H1 (cell line): ENCODE data around the gene DTX4. TPM values are rescaled to one million over a fixed set of nuclear protein-coding genes. Genes with fewer than 3 reads are reported as not detected.
A peak's percentile ranks its signal among the peaks of the same experiment; 100 is the strongest.

Source experiments
- ASH2L ChIP-seq: fragments of 200-600, 300-600 bp; sonication (generic); IDR thresholded peaks from one replicate; pipeline ENCODE4 v1.7.1; 2017; ENCODE audit warnings: low read length
- ATF2 ChIP-seq: IDR thresholded peaks from 2 replicates; pipeline ENCODE4 v1.6.1; 2012; ENCODE audit warnings: low read length, inconsistent platforms
- BCL11A ChIP-seq, 2 experiments: IDR thresholded peaks; one replicate each; pipeline ENCODE4 v1.6.1; 2011; ENCODE audit warnings: low read depth in 2 of 2, low read length in 2 of 2, mild to moderate bottlenecking in 2 of 2
- CBX8 ChIP-seq: fragments of 300-800, 300-1000 bp; sonication (generic); IDR thresholded peaks from 2 replicates; pipeline ENCODE4 v1.7.1; 2016; ENCODE audit warnings: low read depth, low read length, borderline replicate concordance
- CHD2 ChIP-seq: IDR thresholded peaks from 2 replicates; pipeline ENCODE4 v1.6.1; 2012; ENCODE audit warnings: low read length, improper control_type of control experiment
- EZH2 ChIP-seq: fragments of 200-600 bp; sonication (generic); IDR thresholded peaks from 2 replicates; pipeline ENCODE4 v1.7.1; 2012; ENCODE audit warnings: low read depth, mild to moderate bottlenecking, moderate library complexity, low read length, inconsistent platforms; ENCODE audit not compliant: severe bottlenecking
- JUN ChIP-seq: IDR thresholded peaks from 2 replicates; pipeline ENCODE4 v1.6.1; 2011; ENCODE audit warnings: low read depth, mild to moderate bottlenecking, improper control_type of control experiment, low read length
- POLR2A ChIP-seq, 2 experiments: IDR thresholded peaks; 1 replicate in 1 of 2; 2 replicates in 1 of 2; pipeline ENCODE4 v1.6.1; 2011; ENCODE audit warnings: low read depth in 2 of 2, low read length in 2 of 2, mild to moderate bottlenecking in 2 of 2; ENCODE audit errors: control extremely low read depth in 1 of 2
- RAD21 ChIP-seq, 2 experiments: IDR thresholded peaks in 1 of 2; conservative IDR thresholded peaks in 1 of 2; 2 replicates each; pipeline ENCODE4 v1.6.1; 2011; ENCODE audit warnings: low read depth in 2 of 2, low read length in 2 of 2, improper control_type of control experiment in 1 of 2, inconsistent platforms in 1 of 2, mild to moderate bottlenecking in 1 of 2, moderate library complexity in 1 of 2
- RBBP5 ChIP-seq: IDR thresholded peaks from 2 replicates; pipeline ENCODE4 v1.7.1; 2012; ENCODE audit warnings: low read depth, mild to moderate bottlenecking, inconsistent platforms, low read length, moderate library complexity, borderline replicate concordance
- RNF2 ChIP-seq: fragments of 200-900, 300-1000 bp; sonication (generic); IDR thresholded peaks from 2 replicates; pipeline ENCODE4 v1.7.1; 2016; ENCODE audit warnings: borderline replicate concordance, low read depth, mild to moderate bottlenecking, antibody characterized with exemption, low read length; ENCODE audit not compliant: poor library complexity, severe bottlenecking; ENCODE audit errors: missing control alignments
- SAP30 ChIP-seq: fragments of 300-600 bp; sonication (generic); IDR thresholded peaks from 2 replicates; pipeline ENCODE4 v1.7.1; 2012; ENCODE audit warnings: low read length, moderate library complexity, mild to moderate bottlenecking, inconsistent platforms; ENCODE audit not compliant: insufficient read depth, insufficient replicate concordance
- SIX5 ChIP-seq: IDR thresholded peaks from 2 replicates; pipeline ENCODE4 v1.6.1; 2011; ENCODE audit warnings: mild to moderate bottlenecking, low read depth, low read length
- SP1 ChIP-seq: IDR thresholded peaks from 2 replicates; pipeline ENCODE4 v1.6.1; 2011; ENCODE audit warnings: low read depth, low read length
- TBP ChIP-seq: IDR thresholded peaks from 2 replicates; pipeline ENCODE4 v1.6.1; 2011; ENCODE audit warnings: low read depth, low read length, improper control_type of control experiment
- TEAD4 ChIP-seq: IDR thresholded peaks from 2 replicates; pipeline ENCODE4 v1.6.1; 2012; ENCODE audit warnings: low read depth, low read length, inconsistent platforms, mixed read lengths
- YY1 ChIP-seq: IDR thresholded peaks from 2 replicates; pipeline ENCODE4 v1.6.1; 2011; ENCODE audit warnings: low read depth, mild to moderate bottlenecking, low read length
- polyA plus RNA-seq, 7 experiments: library from polyadenylated mRNA; depleted of rRNA in 3 of 7; stranded (reverse) in 5 of 7; unstranded in 2 of 7; fragments of >200 nt in 5 of 7; fragments of 200-250 nt in 2 of 7; gene quantifications; 1 replicate in 5 of 7; 2 replicates in 1 of 7; 4 replicates in 1 of 7; pipeline versions ENCODE4 v1.2.1 to v1.2.3, GENCODE V29; 2011 to 2013; ENCODE audit warnings: missing spikeins in 2 of 7, mixed read lengths in 2 of 7
- total RNA-seq: library from RNA; stranded (reverse); fragmentation: NEBNext Ultra II Directional; extraction: Animal tissue kit (Norgen Biotek cat#: 25700); gene quantifications from 2 replicates; pipeline ENCODE4 v1.2.1, GENCODE V29; 2021

DTX4 gene
- total and polyA plus RNA-seq, 2 of the 8 experiments (the other 6 are each of a cell fraction or from before 2014, with no cell fraction given), result 5.1 to 18.8 TPM

- TF ChIP-seq CBX8, result no peak
- peak; percentile 32 for TF ChIP-seq ASH2L
- peak in 1 of 2 experiments; percentile 57; a peak in 2 of 3 replicates for TF ChIP-seq POLR2A (IDR thresholded peaks at IDR 0.05; ENCODE audit: control extremely low read depth in 1 of 2, low read depth in 2 of 2, low read length in 2 of 2)
- TF ChIP-seq RAD21 (IDR thresholded peaks at IDR 0.05 in 1 of 2, conservative IDR thresholded peaks at IDR 0.05 in 1 of 2; ENCODE audit: low read depth in 2 of 2, low read length in 2 of 2), result no peak
- no peak for TF ChIP-seq SIX5
- no peak for TF ChIP-seq YY1
- TF ChIP-seq TBP, result peak; percentile 32; the same call in 1 of the 2 replicates
- TF ChIP-seq RBBP5, result no peak; the same call in 1 of the 2 replicates
- TF ChIP-seq ATF2, result no peak
- TF ChIP-seq SP1, result peak; percentile 77
- TF ChIP-seq SAP30, result no peak
- no peak for TF ChIP-seq JUN
- TF ChIP-seq RNF2, result no peak
- no peak for TF ChIP-seq EZH2
- TF ChIP-seq TEAD4, result peak; percentile 86
- TF ChIP-seq BCL11A (IDR thresholded peaks at IDR 0.05; ENCODE audit: low read depth in 2 of 2, low read length in 2 of 2), result no peak
- 0 out of 2 replicates have a peak, but pooled peaks have one; percentile 54 for TF ChIP-seq CHD2
These were observed 2.2 kb downstream of the DTX4 start (continued) for GRCh38 chr11:59173964-59174663.
